HEK293 (cell line): Measurements from ENCODE around the gene JPH2.

Source experiments
- CTCF ChIA-PET: fragments of 350-600 bp; formaldehyde crosslinking; extraction: SDS; loops from one replicate; lab custom pipeline; 2021; ENCODE audit warnings: antibody characterized with exemption; lab: Yijun Ruan, JAX
- POLR2A ChIA-PET: fragments of 300-600 bp; formaldehyde crosslinking; extraction: SDS; loops from one replicate; lab custom pipeline; 2020; ENCODE audit warnings: antibody characterized with exemption, inconsistent platforms; lab: Yijun Ruan, JAX
- H3K27ac ChIP-seq: fragments of 200-500 bp; sonication (Bioruptor generic); 2 replicates; pipeline ENCODE4 v1.5.1; 2014; ENCODE audit warnings: low read depth, low read length, control low read depth, inconsistent platforms; ENCODE audit errors: extremely low read depth
- H3K36me3 ChIP-seq, 2 experiments: fragments of 200-500 bp in 1 of 2; sonication (Bioruptor generic) in 1 of 2; 1 replicate in 1 of 2; 2 replicates in 1 of 2; pipeline ENCODE4 v1.5.1; 2014 to 2017; ENCODE audit warnings: inconsistent platforms in 2 of 2, low read length in 2 of 2; ENCODE audit not compliant: control insufficient read depth in 2 of 2, insufficient read depth in 1 of 2
- H3K4me1 ChIP-seq: fragments of 200-500 bp; sonication (Bioruptor generic); 2 replicates; pipeline ENCODE4 v1.5.1; 2014; ENCODE audit warnings: mild to moderate bottlenecking, low read length, inconsistent platforms; ENCODE audit not compliant: control insufficient read depth, insufficient read depth
- H3K4me3 ChIP-seq: 2 replicates; pipeline ENCODE4 v1.5.1; 2011; ENCODE audit warnings: low read depth, mild to moderate bottlenecking, control low read depth, low read length, moderate library complexity
- H3K9me3 ChIP-seq: fragments of 200-500 bp; sonication (Bioruptor generic); 2 replicates; pipeline ENCODE4 v1.5.1; 2014; ENCODE audit warnings: low read depth, low read length, inconsistent platforms; ENCODE audit not compliant: control insufficient read depth, insufficient read depth
- GLIS1 ChIP-seq: fragments of 450-650 bp; formaldehyde crosslinking; IDR thresholded peaks from 2 replicates; pipeline ENCODE4 v1.5.1; 2016; ENCODE audit warnings: missing biosample characterization, missing genetic modification characterization
- KLF9 ChIP-seq: fragments of 450-650 bp; formaldehyde crosslinking; IDR thresholded peaks from 2 replicates; pipeline ENCODE4 v1.5.1; 2016; ENCODE audit warnings: missing biosample characterization, missing genetic modification characterization, low read depth
- SCRT2 ChIP-seq: fragments of 450-650 bp; formaldehyde crosslinking; IDR thresholded peaks from 2 replicates; pipeline ENCODE4 v1.5.1; 2016; ENCODE audit warnings: missing biosample characterization, missing genetic modification characterization
- ZBTB20 ChIP-seq: fragments of 450-650 bp; formaldehyde crosslinking; IDR thresholded peaks from 2 replicates; pipeline ENCODE4 v1.5.1; 2016; ENCODE audit warnings: missing biosample characterization, missing genetic modification characterization
- ZBTB7A ChIP-seq: fragments of 450-650 bp; formaldehyde crosslinking; IDR thresholded peaks from 2 replicates; pipeline ENCODE4 v1.5.1; 2016; ENCODE audit warnings: low read depth, missing biosample characterization, missing genetic modification characterization
- ZIC2 ChIP-seq: fragments of 450-650 bp; formaldehyde crosslinking; IDR thresholded peaks from 2 replicates; pipeline ENCODE4 v1.5.1; 2016; ENCODE audit warnings: missing biosample characterization, missing genetic modification characterization
- ZNF114 ChIP-seq: fragments of 450-650 bp; formaldehyde crosslinking; IDR thresholded peaks from 2 replicates; pipeline ENCODE4 v1.5.0; 2017; ENCODE audit warnings: missing biosample characterization, missing genetic modification characterization
- ZNF140 ChIP-seq: fragments of 450-650 bp; formaldehyde crosslinking; IDR thresholded peaks from 2 replicates; pipeline ENCODE4 v1.5.1; 2016; ENCODE audit warnings: missing biosample characterization, missing genetic modification characterization
- ZNF155 ChIP-seq: fragments of 450-650 bp; formaldehyde crosslinking; IDR thresholded peaks from 2 replicates; pipeline ENCODE4 v1.5.1; 2016; ENCODE audit warnings: missing biosample characterization, missing genetic modification characterization
- ZNF202 ChIP-seq: fragments of 450-650 bp; formaldehyde crosslinking; IDR thresholded peaks from 2 replicates; pipeline ENCODE4 v1.5.1; 2016; ENCODE audit warnings: missing biosample characterization, missing genetic modification characterization, borderline replicate concordance
- ZNF23 ChIP-seq: fragments of 450-650 bp; formaldehyde crosslinking; IDR thresholded peaks from 2 replicates; pipeline ENCODE4 v1.5.1; 2016; ENCODE audit warnings: missing biosample characterization, missing genetic modification characterization, borderline replicate concordance
- ZNF248 ChIP-seq: fragments of 450-650 bp; formaldehyde crosslinking; IDR thresholded peaks from 2 replicates; pipeline ENCODE4 v1.5.1; 2017; ENCODE audit warnings: missing biosample characterization, missing genetic modification characterization
- ZNF335 ChIP-seq: fragments of 450-650 bp; formaldehyde crosslinking; conservative IDR thresholded peaks from 2 replicates; pipeline ENCODE4 v1.5.1; 2016; ENCODE audit warnings: missing biosample characterization, missing genetic modification characterization
- ZNF426 ChIP-seq: fragments of 450-650 bp; formaldehyde crosslinking; IDR thresholded peaks from 2 replicates; pipeline ENCODE4 v1.5.1; 2017; ENCODE audit warnings: missing biosample characterization, missing genetic modification characterization, mild to moderate bottlenecking, inconsistent platforms, moderate library complexity
- ZNF473 ChIP-seq: fragments of 450-650 bp; formaldehyde crosslinking; IDR thresholded peaks from 2 replicates; pipeline ENCODE4 v1.5.1; 2017; ENCODE audit warnings: missing biosample characterization, missing genetic modification characterization
- ZNF624 ChIP-seq: fragments of 450-650 bp; formaldehyde crosslinking; IDR thresholded peaks from 2 replicates; pipeline ENCODE4 v1.5.1; 2017; ENCODE audit warnings: missing biosample characterization, missing genetic modification characterization
- ZNF707 ChIP-seq: fragments of 450-650 bp; formaldehyde crosslinking; IDR thresholded peaks from 2 replicates; pipeline ENCODE4 v1.5.1; 2016; ENCODE audit warnings: missing biosample characterization, missing genetic modification characterization
- ZNF843 ChIP-seq: fragments of 450-650 bp; formaldehyde crosslinking; IDR thresholded peaks from 2 replicates; pipeline ENCODE4 v1.5.1; 2016; ENCODE audit warnings: missing biosample characterization, missing genetic modification characterization
- ZSCAN16 ChIP-seq: fragments of 450-650 bp; formaldehyde crosslinking; IDR thresholded peaks from 2 replicates; pipeline ENCODE4 v1.5.1; 2016; ENCODE audit warnings: missing biosample characterization, missing genetic modification characterization
- ZXDB ChIP-seq: fragments of 450-650 bp; formaldehyde crosslinking; IDR thresholded peaks from 2 replicates; pipeline ENCODE4 v1.5.1; 2016; ENCODE audit warnings: missing biosample characterization, missing genetic modification characterization
- TF ChIP-seq, protein P1 (sequence below): fragments of 450-650 bp; formaldehyde crosslinking; IDR thresholded peaks from 2 replicates; pipeline ENCODE4 v1.5.1; 2017; ENCODE audit warnings: missing biosample characterization, missing genetic modification characterization

JPH2 gene

DNA sequence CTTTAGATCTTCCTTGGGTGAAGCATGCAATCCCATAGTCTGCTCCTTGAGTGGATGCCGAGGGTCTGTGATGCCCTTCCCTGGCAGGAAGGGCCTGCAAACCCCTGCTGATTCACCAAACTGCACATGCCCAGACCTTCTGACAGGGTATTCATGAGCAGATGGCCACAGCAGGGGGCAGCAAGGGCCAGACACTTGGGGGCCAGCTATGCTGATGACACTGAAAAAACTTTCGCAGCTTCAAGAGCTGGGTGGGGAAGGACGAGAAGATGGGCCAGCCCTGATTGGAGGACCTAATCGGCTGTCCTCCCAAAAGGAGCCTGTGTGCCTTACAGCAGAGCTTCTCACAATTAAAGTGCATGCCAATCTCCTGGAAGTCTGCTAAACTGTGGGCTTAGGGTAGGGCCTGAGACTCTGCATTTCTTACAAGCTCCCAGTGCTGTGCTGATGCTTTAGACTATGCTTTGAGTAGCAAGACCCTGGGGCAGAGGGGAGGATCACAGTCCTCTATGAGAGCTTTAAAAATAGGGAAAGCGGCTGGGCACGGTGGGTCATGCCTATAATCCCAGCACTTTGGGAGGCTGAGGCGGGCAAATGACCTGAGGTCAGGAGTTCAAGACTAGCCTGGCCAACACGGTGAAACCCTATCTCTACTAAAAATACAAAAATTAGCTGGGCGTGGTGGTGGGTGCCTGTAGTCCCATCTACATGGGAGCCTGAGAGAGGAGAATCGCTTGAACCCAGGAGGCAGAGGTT is 44.9 kb upstream of the JPH2 start:
- Histone ChIP-seq H3K27ac (no peak overlapping the region), H3K36me3 (no peaks in the 10 kb centered on the region)
- POLR2A ChIA-PET, result no interaction called here
- TF ChIP-seq ZIC2 (tag by site-specific recombination) (peak; percentile 79), ZNF624 (tag by site-specific recombination) (no peak), ZNF335 (tag by site-specific recombination) (peak; percentile 14; the same call in 1 of the 2 replicates), ZBTB20 (no peak)
- TF ChIP-seq, all 188 proteins: peak for 2
- CTCF ChIA-PET, result interaction anchor here (0.5 to 1.3 kb wide), 4 partner anchors 15 to 974 kb away, joined by 3 to 5 read pairs (median 4); partner anchors contain the start of gene FITM2
- Histone ChIP-seq H3K4me1 (no peaks in the 10 kb centered on the region), H3K9me3 (no peaks in the 10 kb centered on the region), H3K4me3 (no peak overlapping the region)

DNA sequence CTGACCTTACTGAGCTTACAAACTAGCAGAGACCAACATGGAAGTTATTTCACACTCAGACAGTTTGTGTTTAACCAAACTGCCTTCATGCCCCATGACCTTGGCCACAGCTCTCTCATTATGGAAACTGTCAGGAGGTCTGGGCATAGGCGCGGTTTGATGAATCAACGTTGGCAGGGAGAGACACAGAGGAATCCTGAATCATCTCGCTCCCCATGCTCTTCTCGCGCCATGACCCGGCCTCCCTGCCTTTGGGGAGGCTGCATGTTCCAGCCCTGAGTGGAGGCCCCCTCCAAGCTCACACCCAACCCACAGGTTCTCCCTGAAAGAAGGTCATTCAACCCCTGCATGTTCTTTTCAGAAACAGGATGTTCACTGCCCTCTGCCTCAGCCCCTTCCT is 44.2 kb upstream of the JPH2 start:
- no peaks in the 10 kb centered on the region for H3K9me3 ChIP-seq
- ChIA-PET POLR2A (no interaction called here), CTCF (interaction anchor here (0.9 to 1.2 kb wide), 3 partner anchors 14 to 80 kb away, joined by 3 to 5 read pairs (median 4); partner anchors contain the start of gene FITM2)
- no peaks in the 10 kb centered on the region for H3K4me1 ChIP-seq
- no peak for TF ChIP-seq ZSCAN16 (tag by site-specific recombination)
- no peak for TF ChIP-seq ZNF248 (tag by site-specific recombination)
- TF ChIP-seq ZNF155 (tag by site-specific recombination), result no peak
- peak; percentile 67; the same call in 1 of the 2 replicates for TF ChIP-seq SCRT2 (tag by site-specific recombination)
- TF ChIP-seq ZXDB, result no peak
- TF ChIP-seq ZNF140 (tag by site-specific recombination), result no peak
- TF ChIP-seq, protein P1, sequence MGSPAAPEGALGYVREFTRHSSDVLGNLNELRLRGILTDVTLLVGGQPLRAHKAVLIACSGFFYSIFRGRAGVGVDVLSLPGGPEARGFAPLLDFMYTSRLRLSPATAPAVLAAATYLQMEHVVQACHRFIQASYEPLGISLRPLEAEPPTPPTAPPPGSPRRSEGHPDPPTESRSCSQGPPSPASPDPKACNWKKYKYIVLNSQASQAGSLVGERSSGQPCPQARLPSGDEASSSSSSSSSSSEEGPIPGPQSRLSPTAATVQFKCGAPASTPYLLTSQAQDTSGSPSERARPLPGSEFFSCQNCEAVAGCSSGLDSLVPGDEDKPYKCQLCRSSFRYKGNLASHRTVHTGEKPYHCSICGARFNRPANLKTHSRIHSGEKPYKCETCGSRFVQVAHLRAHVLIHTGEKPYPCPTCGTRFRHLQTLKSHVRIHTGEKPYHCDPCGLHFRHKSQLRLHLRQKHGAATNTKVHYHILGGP, result no peak
- TF ChIP-seq ZNF707 (tag by site-specific recombination), result no peak
- H3K27ac ChIP-seq, result no peak overlapping the region
- no peak overlapping the region for H3K4me3 ChIP-seq
- no peaks in the 10 kb centered on the region for H3K36me3 ChIP-seq

DNA sequence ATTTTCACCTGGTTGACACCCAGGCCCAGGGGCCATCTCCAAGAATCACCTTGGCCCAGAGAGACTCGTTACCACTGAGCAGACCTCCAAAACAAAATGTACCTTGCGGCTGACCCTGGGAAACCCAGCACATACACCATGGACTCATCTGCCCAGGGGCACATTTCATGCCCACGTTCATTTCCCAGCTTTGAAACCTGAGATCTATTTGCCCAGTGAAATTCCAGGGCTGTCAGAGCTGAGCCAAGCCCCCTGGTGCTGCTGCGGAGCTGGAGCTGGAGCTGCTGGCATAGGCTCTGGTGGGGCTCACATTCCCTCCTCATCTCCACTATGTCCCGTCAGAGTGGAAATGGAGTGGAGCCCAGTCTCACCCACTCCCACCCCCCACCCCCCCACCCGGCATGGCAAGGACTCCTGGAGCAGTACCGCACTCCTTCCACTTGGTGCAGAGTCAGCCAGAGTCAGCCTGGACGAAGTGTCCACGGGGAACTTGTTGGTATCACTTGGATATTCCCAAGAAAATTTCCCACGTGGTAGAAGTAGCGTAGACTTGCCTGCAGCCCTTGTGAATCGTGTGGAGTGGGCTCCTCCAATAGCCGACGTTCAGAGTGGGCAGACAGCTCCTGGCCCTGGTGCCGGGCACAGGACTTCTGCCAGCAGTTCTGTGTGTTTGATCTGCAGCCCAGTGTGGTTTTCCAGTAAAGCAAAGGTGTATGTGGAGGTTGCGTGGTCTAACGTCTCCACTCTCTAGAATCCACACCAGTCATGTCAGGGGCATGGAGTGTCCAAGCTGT is 41.7 kb upstream of the JPH2 start:
- H3K27ac ChIP-seq, result no peak overlapping the region
- H3K9me3 ChIP-seq, result no peaks in the 10 kb centered on the region
- ChIA-PET POLR2A (no interaction called here), CTCF (interaction anchor here (0.6 to 1.5 kb wide), 4 partner anchors 10 to 406 kb away, joined by 3 to 5 read pairs (median 4); no protein-coding TSS in a partner anchor)
- no peaks in the 10 kb centered on the region for H3K4me1 ChIP-seq
- TF ChIP-seq ZNF202 (tag by site-specific recombination) (no peak), ZNF114 (tag by site-specific recombination) (no peak), ZNF23 (tag by site-specific recombination) (no peak), ZBTB20 (no peak), KLF9 (tag by site-specific recombination) (no peak), GLIS1 (tag by site-specific recombination) (no peak), ZNF473 (tag by site-specific recombination) (no peak), ZBTB7A (tag by site-specific recombination) (no peak), ZNF426 (no peak), ZNF843 (no peak), ZNF155 (tag by site-specific recombination) (no peak)
- no peak overlapping the region for H3K4me3 ChIP-seq
- H3K36me3 ChIP-seq, result no peaks in the 10 kb centered on the region
